ENCODE measurements around the gene SPTBN1.

SPTBN1 gene

DNA sequence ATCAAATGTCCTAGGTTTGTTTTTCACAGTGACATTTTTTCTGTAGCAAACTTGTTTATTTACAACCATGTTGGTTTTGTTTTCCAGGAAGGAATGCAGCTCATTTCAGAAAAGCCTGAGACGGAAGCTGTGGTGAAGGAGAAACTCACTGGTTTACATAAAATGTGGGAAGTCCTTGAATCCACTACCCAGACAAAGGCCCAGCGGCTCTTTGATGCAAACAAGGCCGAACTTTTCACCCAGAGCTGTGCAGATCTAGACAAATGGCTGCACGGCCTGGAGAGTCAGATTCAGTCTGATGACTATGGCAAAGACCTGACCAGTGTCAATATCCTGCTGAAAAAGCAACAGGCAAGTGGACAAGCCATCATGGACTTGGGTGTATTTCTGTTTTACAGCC is 188.1 kb downstream of the SPTBN1 start:
- H3K4me3 ChIP-seq (ENCODE audit: low read depth, low read length) = no peak overlapping the region
- TF ChIP-seq, protein P1, sequence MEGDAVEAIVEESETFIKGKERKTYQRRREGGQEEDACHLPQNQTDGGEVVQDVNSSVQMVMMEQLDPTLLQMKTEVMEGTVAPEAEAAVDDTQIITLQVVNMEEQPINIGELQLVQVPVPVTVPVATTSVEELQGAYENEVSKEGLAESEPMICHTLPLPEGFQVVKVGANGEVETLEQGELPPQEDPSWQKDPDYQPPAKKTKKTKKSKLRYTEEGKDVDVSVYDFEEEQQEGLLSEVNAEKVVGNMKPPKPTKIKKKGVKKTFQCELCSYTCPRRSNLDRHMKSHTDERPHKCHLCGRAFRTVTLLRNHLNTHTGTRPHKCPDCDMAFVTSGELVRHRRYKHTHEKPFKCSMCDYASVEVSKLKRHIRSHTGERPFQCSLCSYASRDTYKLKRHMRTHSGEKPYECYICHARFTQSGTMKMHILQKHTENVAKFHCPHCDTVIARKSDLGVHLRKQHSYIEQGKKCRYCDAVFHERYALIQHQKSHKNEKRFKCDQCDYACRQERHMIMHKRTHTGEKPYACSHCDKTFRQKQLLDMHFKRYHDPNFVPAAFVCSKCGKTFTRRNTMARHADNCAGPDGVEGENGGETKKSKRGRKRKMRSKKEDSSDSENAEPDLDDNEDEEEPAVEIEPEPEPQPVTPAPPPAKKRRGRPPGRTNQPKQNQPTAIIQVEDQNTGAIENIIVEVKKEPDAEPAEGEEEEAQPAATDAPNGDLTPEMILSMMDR (IDR thresholded peaks at IDR 0.05; ENCODE audit: low read depth, low read length) = no peak
- TF ChIP-seq POLR2A (IDR thresholded peaks at IDR 0.05; ENCODE audit: extremely low read depth, insufficient read length) (no peak), MYC (IDR thresholded peaks at IDR 0.05; ENCODE audit: low read depth, low read length) (no peak)
- TF ChIP-seq, protein P2, sequence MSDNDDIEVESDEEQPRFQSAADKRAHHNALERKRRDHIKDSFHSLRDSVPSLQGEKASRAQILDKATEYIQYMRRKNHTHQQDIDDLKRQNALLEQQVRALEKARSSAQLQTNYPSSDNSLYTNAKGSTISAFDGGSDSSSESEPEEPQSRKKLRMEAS (IDR thresholded peaks at IDR 0.05; ENCODE audit: low read depth, low read length) = no peak
- DNase-seq (ENCODE audit: low read depth) = no peak

DNA sequence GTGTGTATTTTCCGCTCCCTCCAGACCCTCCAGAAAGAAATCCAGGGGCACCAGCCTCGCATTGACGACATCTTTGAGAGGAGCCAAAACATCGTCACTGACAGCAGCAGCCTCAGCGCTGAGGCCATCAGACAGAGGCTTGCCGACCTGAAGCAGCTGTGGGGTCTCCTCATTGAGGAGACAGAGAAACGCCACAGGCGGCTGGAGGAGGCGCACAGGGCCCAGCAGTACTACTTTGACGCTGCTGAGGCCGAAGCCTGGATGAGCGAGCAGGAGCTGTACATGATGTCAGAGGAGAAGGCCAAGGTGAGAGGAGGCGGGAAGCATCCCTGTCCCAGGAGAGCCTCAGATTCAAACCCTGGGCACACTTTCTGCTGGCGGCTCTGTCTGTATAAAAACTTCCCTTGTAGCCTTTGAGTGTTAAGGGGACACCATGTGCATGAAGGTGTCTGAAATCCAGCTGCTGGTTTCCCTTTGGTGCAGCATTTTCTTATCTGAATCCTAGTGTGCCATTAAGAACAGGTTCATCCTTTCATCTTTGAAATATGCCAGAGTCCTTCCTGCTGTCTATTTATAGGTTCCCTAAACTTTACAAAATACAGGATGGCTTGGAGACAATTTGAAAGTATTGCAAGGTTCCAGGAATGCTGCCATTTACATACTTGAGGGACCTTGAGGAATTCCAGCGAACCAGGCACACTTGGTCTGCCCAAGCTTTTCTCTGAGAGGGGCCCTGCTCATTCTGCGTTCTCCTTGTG is 190.2 kb downstream of the SPTBN1 start:
- DNase-seq (ENCODE audit: low read depth) = no peak
- TF ChIP-seq, protein P1 (IDR thresholded peaks at IDR 0.05; ENCODE audit: low read depth, low read length) = no peak
- TF ChIP-seq, protein P2 (IDR thresholded peaks at IDR 0.05; ENCODE audit: low read depth, low read length) = no peak
- H3K4me3 ChIP-seq (ENCODE audit: low read depth, low read length) = no peak overlapping the region

DNA sequence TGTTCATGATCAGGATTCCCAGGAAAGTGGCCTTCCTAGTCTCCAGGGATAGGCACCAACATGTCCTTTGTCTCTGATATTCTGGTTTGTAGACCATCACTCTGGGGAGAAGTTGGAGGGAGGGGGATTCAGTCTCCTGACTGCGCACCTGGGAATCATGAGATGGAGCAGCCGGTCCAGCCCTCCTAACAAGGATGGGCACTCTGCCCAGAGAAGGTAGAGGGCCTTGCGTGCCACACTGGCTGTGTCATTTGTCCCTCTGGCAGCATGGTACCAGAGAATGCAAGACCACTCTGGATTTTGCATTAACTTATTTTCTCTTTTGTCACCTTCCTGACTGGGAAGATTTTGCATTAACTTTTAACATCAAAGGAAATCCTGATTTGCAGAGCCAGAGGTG is 192.1 kb downstream of the SPTBN1 start:
- no peak for DNase-seq (ENCODE audit: low read depth)
- H3K4me3 ChIP-seq (ENCODE audit: low read depth, low read length) = no peak overlapping the region
- no peak for TF ChIP-seq POLR2A (IDR thresholded peaks at IDR 0.05; ENCODE audit: extremely low read depth, insufficient read length)
- TF ChIP-seq MYC (IDR thresholded peaks at IDR 0.05; ENCODE audit: low read depth, low read length) = no peak
- TF ChIP-seq, protein P1 (IDR thresholded peaks at IDR 0.05; ENCODE audit: low read depth, low read length) = no peak
- TF ChIP-seq, protein P2 (IDR thresholded peaks at IDR 0.05; ENCODE audit: low read depth, low read length) = no peak

DNA sequence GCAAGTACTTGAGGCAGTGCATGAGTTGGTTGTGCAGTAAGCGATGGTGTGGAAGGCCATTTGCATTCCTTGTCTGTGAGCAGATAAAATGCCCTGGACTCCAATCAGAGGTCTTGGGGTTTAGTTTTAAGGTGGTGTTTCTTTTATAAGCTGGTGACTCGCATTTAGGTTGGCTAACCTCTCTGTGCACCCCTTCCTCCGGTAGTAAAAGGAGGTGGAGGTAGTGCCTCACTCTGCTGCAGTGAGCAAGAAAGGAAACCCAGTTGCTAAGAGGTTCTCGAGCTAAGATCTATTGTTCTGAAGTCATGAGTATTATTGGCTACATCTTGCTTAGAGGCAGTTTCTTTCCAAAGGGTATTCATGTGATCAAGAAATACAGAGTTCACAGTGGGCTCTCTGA is 193.1 kb downstream of the SPTBN1 start:
- H3K4me3 ChIP-seq (ENCODE audit: low read depth, low read length) = no peak overlapping the region
- no peak for TF ChIP-seq POLR2A (IDR thresholded peaks at IDR 0.05; ENCODE audit: extremely low read depth, insufficient read length)
- TF ChIP-seq, protein P1 (IDR thresholded peaks at IDR 0.05; ENCODE audit: low read depth, low read length) = no peak
- no peak for TF ChIP-seq MYC (IDR thresholded peaks at IDR 0.05; ENCODE audit: low read depth, low read length)
- TF ChIP-seq, protein P2 (IDR thresholded peaks at IDR 0.05; ENCODE audit: low read depth, low read length) = no peak
- no peak for DNase-seq (ENCODE audit: low read depth)

DNA sequence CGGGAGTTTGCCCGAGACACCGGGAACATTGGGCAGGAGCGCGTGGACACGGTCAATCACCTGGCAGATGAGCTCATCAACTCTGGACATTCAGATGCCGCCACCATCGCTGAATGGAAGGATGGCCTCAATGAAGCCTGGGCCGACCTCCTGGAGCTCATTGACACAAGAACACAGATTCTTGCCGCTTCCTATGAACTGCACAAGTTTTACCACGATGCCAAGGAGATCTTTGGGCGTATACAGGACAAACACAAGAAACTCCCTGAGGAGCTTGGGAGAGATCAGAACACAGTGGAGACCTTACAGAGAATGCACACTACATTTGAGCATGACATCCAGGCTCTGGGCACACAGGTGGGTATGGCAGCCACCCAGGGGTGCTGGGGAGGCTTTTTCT is 193.5 kb downstream of the SPTBN1 start:
- no peak overlapping the region for H3K4me3 ChIP-seq (ENCODE audit: low read depth, low read length)
- no peak for DNase-seq (ENCODE audit: low read depth)
- TF ChIP-seq, protein P2 (IDR thresholded peaks at IDR 0.05; ENCODE audit: low read depth, low read length) = no peak
- TF ChIP-seq POLR2A (IDR thresholded peaks at IDR 0.05; ENCODE audit: extremely low read depth, insufficient read length) = no peak
- no peak for TF ChIP-seq MYC (IDR thresholded peaks at IDR 0.05; ENCODE audit: low read depth, low read length)
- TF ChIP-seq, protein P1 (IDR thresholded peaks at IDR 0.05; ENCODE audit: low read depth, low read length) = no peak
